Coronary artery (tissue), 2 donors: ENCODE data around the gene HMGB2.

Experiments
- DNase-seq: peaks from one replicate; pipeline ENCODE4 v3.0.0-alpha.2; 2017; ENCODE audit warnings: low spot score
- H3K27ac ChIP-seq, 2 donors: fragments of 200-600 bp; sonication (generic); one replicate each; pipeline ENCODE4 v1.5.1; 2016 to 2019
- H3K4me3 ChIP-seq: fragments of 200-600 bp; sonication (generic); 2 replicates; pipeline ENCODE4 v1.5.1; 2016; ENCODE audit warnings: mild to moderate bottlenecking, moderate library complexity
- TF ChIP-seq, protein P1 (sequence below): fragments of 200-600 bp; sonication (generic); IDR thresholded peaks from one replicate; pipeline ENCODE4 v1.5.1; 2019; ENCODE audit warnings: antibody characterized with exemption

HMGB2 gene

DNA sequence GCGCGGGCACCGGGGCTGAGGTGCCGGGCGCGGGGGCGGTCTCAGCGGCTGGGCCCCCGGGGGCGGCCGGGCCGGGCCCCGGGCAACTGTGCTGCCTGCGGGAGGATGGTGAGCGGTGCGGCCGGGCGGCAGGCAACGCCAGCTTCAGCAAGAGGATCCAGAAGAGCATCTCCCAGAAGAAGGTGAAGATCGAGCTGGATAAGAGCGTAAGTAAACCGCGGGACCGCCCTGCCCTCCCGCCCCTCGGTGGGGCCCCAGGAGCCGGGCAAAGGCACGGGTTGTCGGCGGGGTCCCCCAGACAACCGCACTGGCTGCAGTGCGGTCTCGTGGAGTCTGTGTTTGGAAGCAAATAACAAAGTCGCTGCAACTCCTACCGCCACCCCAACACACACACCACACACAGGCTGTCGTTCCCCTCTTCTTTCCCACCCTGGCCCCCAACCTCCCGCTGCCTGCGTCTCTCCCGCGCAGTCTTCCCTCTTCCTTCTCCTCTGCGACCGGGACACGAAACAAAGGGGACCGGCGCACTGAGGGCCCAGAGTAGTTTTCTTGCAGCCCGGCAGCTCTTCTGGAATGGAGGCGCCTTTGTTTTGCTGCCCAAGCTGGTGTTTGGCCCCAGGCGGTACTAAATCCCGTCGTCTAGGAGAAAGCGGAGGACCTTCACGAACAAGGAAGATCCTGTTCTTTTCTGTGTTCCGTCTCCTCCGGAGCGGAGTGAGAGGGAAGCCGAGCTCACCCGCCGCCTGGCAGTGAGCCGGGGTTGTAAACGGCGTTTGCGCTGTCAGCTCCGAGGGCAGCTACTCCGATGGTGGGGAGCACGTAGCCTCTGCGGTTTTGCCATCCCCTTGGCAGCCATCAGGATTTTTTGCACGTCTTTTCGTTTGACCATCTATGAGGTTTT is 37.4 kb upstream of the HMGB2 start:
- Histone ChIP-seq H3K4me3 (peak overlapping the region; percentile 93), H3K27ac (peak overlapping the region; percentile 97)
- TF ChIP-seq, protein P1, sequence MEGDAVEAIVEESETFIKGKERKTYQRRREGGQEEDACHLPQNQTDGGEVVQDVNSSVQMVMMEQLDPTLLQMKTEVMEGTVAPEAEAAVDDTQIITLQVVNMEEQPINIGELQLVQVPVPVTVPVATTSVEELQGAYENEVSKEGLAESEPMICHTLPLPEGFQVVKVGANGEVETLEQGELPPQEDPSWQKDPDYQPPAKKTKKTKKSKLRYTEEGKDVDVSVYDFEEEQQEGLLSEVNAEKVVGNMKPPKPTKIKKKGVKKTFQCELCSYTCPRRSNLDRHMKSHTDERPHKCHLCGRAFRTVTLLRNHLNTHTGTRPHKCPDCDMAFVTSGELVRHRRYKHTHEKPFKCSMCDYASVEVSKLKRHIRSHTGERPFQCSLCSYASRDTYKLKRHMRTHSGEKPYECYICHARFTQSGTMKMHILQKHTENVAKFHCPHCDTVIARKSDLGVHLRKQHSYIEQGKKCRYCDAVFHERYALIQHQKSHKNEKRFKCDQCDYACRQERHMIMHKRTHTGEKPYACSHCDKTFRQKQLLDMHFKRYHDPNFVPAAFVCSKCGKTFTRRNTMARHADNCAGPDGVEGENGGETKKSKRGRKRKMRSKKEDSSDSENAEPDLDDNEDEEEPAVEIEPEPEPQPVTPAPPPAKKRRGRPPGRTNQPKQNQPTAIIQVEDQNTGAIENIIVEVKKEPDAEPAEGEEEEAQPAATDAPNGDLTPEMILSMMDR, result no peak
- peak; percentile 87 for DNase-seq

DNA sequence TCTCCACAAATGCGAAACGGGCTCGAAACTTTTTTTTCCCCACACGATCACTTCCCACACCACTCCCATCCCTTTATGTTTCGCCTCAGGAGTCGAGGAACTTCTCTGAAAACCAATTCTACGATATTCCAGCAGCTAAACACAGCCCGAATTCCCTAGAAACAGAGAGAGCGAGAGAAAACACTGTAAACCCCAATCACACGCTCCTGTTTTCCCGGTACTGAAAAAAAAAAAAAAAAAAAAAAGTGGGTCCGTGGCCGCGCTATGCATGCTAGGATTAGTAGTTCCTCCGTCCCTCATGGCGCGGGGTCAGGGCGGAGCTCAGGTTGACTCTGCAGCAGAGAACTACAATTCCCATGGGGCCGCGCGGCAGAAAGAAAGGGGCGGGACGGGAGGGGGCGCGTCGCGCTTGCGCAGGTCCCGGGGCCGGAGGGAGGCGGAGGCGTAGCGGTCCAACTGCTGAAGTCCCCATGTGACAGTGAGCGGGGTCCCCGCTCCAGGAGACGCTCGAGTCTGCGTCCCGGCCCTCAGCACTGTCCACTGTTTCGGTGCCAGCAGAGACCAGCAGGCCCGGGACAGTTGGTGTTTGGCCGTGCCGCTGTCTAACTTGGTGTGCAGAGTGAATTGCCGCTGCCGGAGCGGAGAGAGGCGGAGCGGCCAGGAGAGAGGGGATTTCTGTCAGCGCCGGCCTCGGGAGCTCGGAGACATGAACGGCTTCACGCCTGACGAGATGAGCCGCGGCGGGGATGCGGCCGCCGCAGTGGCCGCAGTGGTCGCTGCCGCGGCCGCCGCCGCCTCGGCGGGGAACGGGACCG is 36.5 kb upstream of the HMGB2 start, which contains the start of gene SAP30:
Gene SAP30, plus strand, starts transcription at position 478 of the 815 bp plus-strand sequence. Its CDS starts 229 bp downstream, at position 707.
- TF ChIP-seq, protein P1, result no peak
- H3K27ac ChIP-seq, result peak within 1 kb of the TSS; percentile 97
- DNase-seq, result peak; percentile 99
- H3K4me3 ChIP-seq, result peak within 1 kb of the TSS; percentile 93

DNA sequence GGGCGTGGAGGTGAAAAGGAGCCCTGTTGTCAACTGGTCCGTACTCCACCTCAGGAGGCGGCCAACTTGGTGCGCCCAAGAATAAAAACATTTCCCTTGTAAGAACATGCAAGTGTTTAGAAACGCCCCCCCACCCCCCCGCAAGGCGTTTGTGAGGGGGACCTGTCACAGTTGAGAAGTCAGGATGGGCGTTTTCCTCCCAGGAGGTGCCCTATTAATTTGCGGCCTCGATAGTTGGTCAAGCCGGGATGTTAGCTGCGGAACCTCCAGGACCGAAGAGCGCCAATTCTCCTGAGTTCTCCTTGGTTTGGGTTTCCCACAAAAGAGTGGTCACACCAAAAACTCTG is 35.9 kb upstream of the HMGB2 start:
- TF ChIP-seq, protein P1, result no peak
- peak overlapping the region; percentile 93 for H3K4me3 ChIP-seq
- H3K27ac ChIP-seq, result peak overlapping the region; percentile 97
- peak; percentile 91 for DNase-seq

DNA sequence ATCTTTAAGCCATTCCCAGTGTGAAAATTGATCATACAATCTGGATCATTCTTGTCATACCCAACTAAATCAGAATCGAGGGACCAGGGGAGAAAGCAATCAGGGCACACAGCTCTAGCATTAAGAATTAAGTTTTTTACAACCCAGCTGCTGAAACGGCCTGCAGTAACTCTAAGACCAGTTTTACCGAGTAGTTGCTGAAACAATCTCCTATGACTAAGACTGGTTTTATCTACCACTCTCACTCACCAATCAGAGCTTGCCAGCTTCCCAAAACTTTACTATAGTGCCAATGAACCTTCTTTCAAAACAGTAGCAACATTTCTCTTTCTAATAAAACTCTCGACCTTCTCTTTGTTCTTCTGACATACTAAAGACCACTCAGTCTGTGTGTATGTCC is 33.8 kb upstream of the HMGB2 start:
- DNase-seq, result no peak
- Histone ChIP-seq H3K27ac (peak overlapping the region in 1 of 2 donors; percentile 46), H3K4me3 (peak overlapping the region; percentile 93)
- TF ChIP-seq, protein P1, result no peak

DNA sequence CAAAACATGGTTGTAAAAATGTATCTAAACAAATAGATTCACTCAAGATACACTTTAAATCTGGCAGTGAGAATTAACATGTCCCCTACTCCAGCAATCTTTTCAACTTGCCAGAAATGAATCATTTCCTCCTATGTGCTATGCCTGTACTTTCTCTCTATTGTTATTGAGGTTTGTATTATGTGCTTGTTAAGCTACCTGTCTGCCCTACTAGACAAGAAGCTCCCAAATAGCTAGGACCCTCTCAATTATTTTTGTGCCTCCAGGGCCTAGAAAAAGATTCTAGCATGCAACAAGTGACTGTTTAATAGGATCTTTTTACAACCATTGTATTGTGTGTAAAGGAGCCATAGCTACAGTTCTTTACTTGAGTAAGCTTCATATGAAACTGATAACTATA is 33.1 kb upstream of the HMGB2 start:
- no peak for DNase-seq
- Histone ChIP-seq H3K27ac (no peak overlapping the region), H3K4me3 (peak overlapping the region; percentile 27)
- TF ChIP-seq, protein P1, result no peak

DNA sequence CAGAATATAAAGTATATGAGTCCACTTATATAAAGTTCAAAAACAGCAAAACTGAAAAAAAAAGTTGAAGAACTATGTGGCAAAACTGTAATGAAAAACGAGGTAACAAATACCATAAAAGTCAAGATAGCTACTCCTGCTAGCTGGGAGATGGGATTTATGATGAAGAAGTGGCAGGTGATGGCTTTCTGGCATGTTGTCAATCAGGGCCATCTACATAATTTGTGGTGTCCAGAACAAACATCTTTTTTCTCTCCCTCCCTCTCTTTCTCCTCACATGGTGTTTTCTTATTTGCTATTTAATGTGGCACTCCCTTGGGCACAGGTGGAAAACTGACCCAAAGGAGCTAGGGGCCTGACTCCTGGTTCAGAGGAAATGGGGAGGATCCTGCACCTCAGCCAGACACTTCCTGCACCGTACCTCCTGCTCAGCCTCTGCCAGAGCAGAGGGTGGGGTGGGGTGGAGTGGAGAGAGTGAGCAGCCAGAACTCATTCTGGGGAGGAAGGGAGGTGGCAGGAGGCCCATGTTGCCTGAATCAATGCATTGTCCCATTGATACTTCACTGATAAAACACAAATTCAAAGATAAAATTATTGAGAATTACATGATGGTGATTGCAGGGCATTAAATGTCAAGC is 31.3 kb upstream of the HMGB2 start:
- Histone ChIP-seq H3K27ac (no peak overlapping the region), H3K4me3 (no peak overlapping the region)
- TF ChIP-seq, protein P1, result no peak
- DNase-seq, result no peak
